GM13976 (cell line): ENCODE data around the gene RAF1.

Experiments used
- DNase-seq: peaks from one replicate; pipeline ENCODE4 v3.0.0; 2012; ENCODE audit warnings: low spot score
- CTCF ChIP-seq: IDR thresholded peaks from 2 replicates; pipeline ENCODE4 v1.5.1; 2012; ENCODE audit warnings: borderline replicate concordance, mild to moderate bottlenecking; ENCODE audit not compliant: insufficient read depth; ENCODE audit errors: extremely low read depth, missing control alignments, control extremely low read depth
- in situ Hi-C: fragments of 300-500 bp; cut with MboI; formaldehyde crosslinking; loops from one replicate; pipeline ENCODE4 v1.12.0; 2022; ENCODE audit warnings: low sequenced_read_pairs, mixed read lengths, inconsistent platforms; ENCODE audit not compliant: unreplicated experiment

Gene RAF1

GRCh38 chr3:12620729-12621128, 43.2 kb downstream of the RAF1 start:
- in situ Hi-C loops: no loop called here
- DNase-seq: no peak
- no peak for TF ChIP-seq CTCF

GRCh38 chr3:12620305-12620704, 43.6 kb downstream of the RAF1 start:
- TF ChIP-seq CTCF: no peak
- no peak for DNase-seq
- in situ Hi-C loops: no loop called here

GRCh38 chr3:12618426-12618825, 45.5 kb downstream of the RAF1 start:
- no peak for TF ChIP-seq CTCF
- DNase-seq: no peak
- in situ Hi-C loops: no loop called here

- in situ Hi-C loops: no loop called here
- TF ChIP-seq CTCF: no peak
- DNase-seq: no peak
These were observed 48.7 kb downstream of the RAF1 start for GRCh38 chr3:12615266-12615665.

GRCh38 chr3:12613250-12613649, 50.7 kb downstream of the RAF1 start:
- in situ Hi-C loops: no loop called here
- no peak for TF ChIP-seq CTCF
- no peak for DNase-seq

- in situ Hi-C loops: no loop called here
- DNase-seq: no peak
- no peak for TF ChIP-seq CTCF
These were observed 51.2 kb downstream of the RAF1 start for GRCh38 chr3:12612514-12613226.

GRCh38 chr3:12611117-12611516, 52.8 kb downstream of the RAF1 start:
- in situ Hi-C loops: no loop called here
- no peak for DNase-seq
- TF ChIP-seq CTCF: no peak
